ENCODE results near the gene GADD45B.
A peak's percentile ranks its signal among the peaks of the same experiment; 100 is the strongest.
"Not testable (repeated sequence)": the region's sequence is repeated elsewhere in the genome, so short reads cannot be mapped to it uniquely, and the experiment has no call there.

The GADD45B gene

GRCh38 chr19:2464389-2464788 is 11.5 kb upstream of the GADD45B start:
- Histone ChIP-seq H4K20me1 (ENCODE audit: control insufficient read depth, insufficient read depth, low read depth, low read length) (no peaks in the 10 kb centered on the region), H3K36me3 (ENCODE audit: control insufficient read depth, low read length) (no peaks in the 10 kb centered on the region), H3K27me3 (ENCODE audit: control insufficient read depth, low read length) (peaks cover 8% of the 10 kb centered on the region), H3K4me3 (ENCODE audit: low read length) (no peak overlapping the region), H3K9me3 (ENCODE audit: control insufficient read depth, insufficient read depth, low read length) (no peaks in the 10 kb centered on the region), H3K4me1 (ENCODE audit: control insufficient read depth, low read length) (peaks cover 29% of the 10 kb centered on the region), H3F3A (ENCODE audit: control insufficient read depth, insufficient read depth) (no peaks in the 10 kb centered on the region; the same call in 1 of the 2 replicates), H3K4me2 (ENCODE audit: low read length) (no peak overlapping the region), H3K9me2 (replicated peaks; ENCODE audit: control insufficient read depth, low read length) (no peaks in the 10 kb centered on the region), H3K79me2 (ENCODE audit: control insufficient read depth, low read length) (no peaks in the 10 kb centered on the region), H3K27ac (ENCODE audit: low read depth, low read length) (no peak overlapping the region)
- TF ChIP-seq CTCF (IDR thresholded peaks at IDR 0.05; ENCODE audit: low read depth, low read length, poor library complexity, severe bottlenecking) (no peak), EZH2phosphoT487 (IDR thresholded peaks at IDR 0.05; ENCODE audit: borderline replicate concordance, low read length) (no peak)

GRCh38 chr19:2468596-2468995 is 7.3 kb upstream of the GADD45B start:
- Histone ChIP-seq H3F3A (ENCODE audit: control insufficient read depth, insufficient read depth) (no peaks in the 10 kb centered on the region; the same call in 1 of the 2 replicates), H3K4me2 (ENCODE audit: low read length) (no peak overlapping the region), H3K27ac (ENCODE audit: low read depth, low read length) (no peak overlapping the region), H3K36me3 (ENCODE audit: control insufficient read depth, low read length) (no peaks in the 10 kb centered on the region), H3K9me3 (ENCODE audit: control insufficient read depth, insufficient read depth, low read length) (no peaks in the 10 kb centered on the region), H4K20me1 (ENCODE audit: control insufficient read depth, insufficient read depth, low read depth, low read length) (no peaks in the 10 kb centered on the region), H3K79me2 (ENCODE audit: control insufficient read depth, low read length) (no peaks in the 10 kb centered on the region), H3K4me3 (ENCODE audit: low read length) (no peak overlapping the region), H3K4me1 (ENCODE audit: control insufficient read depth, low read length) (peaks cover 18% of the 10 kb centered on the region), H3K27me3 (ENCODE audit: control insufficient read depth, low read length) (no peaks in the 10 kb centered on the region), H3K9me2 (replicated peaks; ENCODE audit: control insufficient read depth, low read length) (no peaks in the 10 kb centered on the region)
- TF ChIP-seq EZH2phosphoT487 (IDR thresholded peaks at IDR 0.05; ENCODE audit: borderline replicate concordance, low read length): no peak
- no peak for TF ChIP-seq CTCF (IDR thresholded peaks at IDR 0.05; ENCODE audit: low read depth, low read length, poor library complexity, severe bottlenecking)

GRCh38 chr19:2469102-2469914 is 6.6 kb upstream of the GADD45B start:
- Histone ChIP-seq H3K4me2 (ENCODE audit: low read length) (peak overlapping the region; percentile 32; the same call in 1 of the 2 replicates), H3K27ac (ENCODE audit: low read depth, low read length) (no peak overlapping the region)
- TF ChIP-seq CTCF (IDR thresholded peaks at IDR 0.05; ENCODE audit: low read depth, low read length, poor library complexity, severe bottlenecking) (no peak), EZH2phosphoT487 (IDR thresholded peaks at IDR 0.05; ENCODE audit: borderline replicate concordance, low read length) (no peak)

GRCh38 chr19:2469915-2470200 is 6.1 kb upstream of the GADD45B start:
- not testable (repeated sequence) for H3K27ac ChIP-seq (ENCODE audit: low read depth, low read length); H4K20me1 ChIP-seq (ENCODE audit: control insufficient read depth, insufficient read depth, low read depth, low read length); H3K79me2 ChIP-seq (ENCODE audit: control insufficient read depth, low read length); H3K36me3 ChIP-seq (ENCODE audit: control insufficient read depth, low read length); H3K4me3 ChIP-seq (ENCODE audit: low read length); H3K9me2 ChIP-seq (replicated peaks; ENCODE audit: control insufficient read depth, low read length); H3F3A ChIP-seq (ENCODE audit: control insufficient read depth, insufficient read depth); H3K9me3 ChIP-seq (ENCODE audit: control insufficient read depth, insufficient read depth, low read length); H3K27me3 ChIP-seq (ENCODE audit: control insufficient read depth, low read length)
- H3K4me2 ChIP-seq (ENCODE audit: low read length): 0 out of 2 replicates have a peak overlapping the region, but pooled peaks have one; percentile 32
- H3K4me1 ChIP-seq (ENCODE audit: control insufficient read depth, low read length): peaks cover 24% of the 10 kb centered on the region

More at GRCh38 chr19:2469102-2469914, 6.6 kb upstream of the GADD45B start:
- H3K9me3 ChIP-seq (ENCODE audit: control insufficient read depth, insufficient read depth, low read length): no peaks in the 10 kb centered on the region
- H3K79me2 ChIP-seq (ENCODE audit: control insufficient read depth, low read length): no peaks in the 10 kb centered on the region
- no peaks in the 10 kb centered on the region for H3K9me2 ChIP-seq (replicated peaks; ENCODE audit: control insufficient read depth, low read length)
- no peaks in the 10 kb centered on the region; the same call in 1 of the 2 replicates for H3F3A ChIP-seq (ENCODE audit: control insufficient read depth, insufficient read depth)
- H3K4me3 ChIP-seq (ENCODE audit: low read length): 0 out of 2 replicates have a peak overlapping the region, but pooled peaks have one; percentile 3
- no peaks in the 10 kb centered on the region for H4K20me1 ChIP-seq (ENCODE audit: control insufficient read depth, insufficient read depth, low read depth, low read length)
- H3K4me1 ChIP-seq (ENCODE audit: control insufficient read depth, low read length): peaks cover 22% of the 10 kb centered on the region
- H3K36me3 ChIP-seq (ENCODE audit: control insufficient read depth, low read length): no peaks in the 10 kb centered on the region
- no peaks in the 10 kb centered on the region for H3K27me3 ChIP-seq (ENCODE audit: control insufficient read depth, low read length)
